Left ventricle myocardium superior (tissue), 1 donor: Measurements from ENCODE around the gene SGCG. TPM values are rescaled to one million over a fixed set of nuclear protein-coding genes. Genes with fewer than 3 reads are reported as not detected.
"Not testable (repeated sequence)": the region's sequence is repeated elsewhere in the genome, so short reads cannot be mapped to it uniquely, and the experiment has no call there.

ENCODE experiments used
- ATAC-seq: fragments of 200-7000 bp; cut with Tn5 transposase; one replicate; pipeline ENCODE4 v1.9.1; 2020; ENCODE audit warnings: mild to moderate bottlenecking, moderate library complexity
- DNase-seq: peaks from one replicate; pipeline ENCODE4 v3.0.0-alpha.2; 2020
- intact Hi-C: fragments of 100-400 bp; cut with micrococcal nuclease; formaldehyde crosslinking; loops from one replicate; pipeline ENCODE4 v1.11.0; 2022
- long read RNA-seq: library from polyadenylated mRNA; unstranded; transcript quantifications from one replicate; pipeline ENCODE4 v2.0.0, GENCODE V29; 2021
- total RNA-seq: library from RNA; stranded (reverse); fragmentation: NEBNext Ultra II Directional; extraction: Animal tissue kit (Norgen Biotek cat#: 25700); gene quantifications from one replicate; pipeline ENCODE4 v1.2.1, GENCODE V29; 2021
- donor health status: DM: no; HTN: yes; CAD: no; lungs with severe emphysema.

SGCG gene, protein sequence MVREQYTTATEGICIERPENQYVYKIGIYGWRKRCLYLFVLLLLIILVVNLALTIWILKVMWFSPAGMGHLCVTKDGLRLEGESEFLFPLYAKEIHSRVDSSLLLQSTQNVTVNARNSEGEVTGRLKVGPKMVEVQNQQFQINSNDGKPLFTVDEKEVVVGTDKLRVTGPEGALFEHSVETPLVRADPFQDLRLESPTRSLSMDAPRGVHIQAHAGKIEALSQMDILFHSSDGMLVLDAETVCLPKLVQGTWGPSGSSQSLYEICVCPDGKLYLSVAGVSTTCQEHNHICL
- total RNA-seq = 80.2 TPM
- long read RNA-seq, transcript SGCG-201 (8 exons, 1,624 nt) = major isoform, 64 of 109 reads
- long read RNA-seq, partial matches to known transcripts = 11 of 109 reads
- long read RNA-seq, other reads (novel, unspliced or antisense) = 34 of 109 reads

DNA sequence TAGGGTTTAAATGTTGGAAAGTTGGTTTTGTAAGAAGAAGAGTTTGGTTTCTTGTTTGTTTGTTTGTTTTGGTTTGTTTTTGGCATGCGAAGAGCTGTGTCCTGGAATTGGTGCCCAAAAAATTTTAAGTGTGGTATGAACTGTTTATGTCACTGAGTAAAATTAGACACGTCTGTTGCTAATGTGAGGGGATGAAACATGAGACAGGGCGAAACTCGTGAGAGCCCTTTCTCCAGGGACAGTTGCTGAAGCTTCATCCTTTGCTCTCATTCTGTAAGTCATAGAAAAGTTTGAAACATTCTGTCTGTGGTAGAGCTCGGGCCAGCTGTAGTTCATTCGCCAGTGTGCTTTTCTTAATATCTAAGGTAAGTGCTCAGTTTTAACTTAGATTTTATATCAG is at the start of gene SGCG:
TSS of gene SGCG (plus strand) at position 269 of the 400 bp plus-strand sequence. CDS start 22,716 bp downstream, outside the sequence.
- intact Hi-C loops = no loop called here
- ATAC-seq (peak; percentile 77), DNase-seq (no peak)

DNA sequence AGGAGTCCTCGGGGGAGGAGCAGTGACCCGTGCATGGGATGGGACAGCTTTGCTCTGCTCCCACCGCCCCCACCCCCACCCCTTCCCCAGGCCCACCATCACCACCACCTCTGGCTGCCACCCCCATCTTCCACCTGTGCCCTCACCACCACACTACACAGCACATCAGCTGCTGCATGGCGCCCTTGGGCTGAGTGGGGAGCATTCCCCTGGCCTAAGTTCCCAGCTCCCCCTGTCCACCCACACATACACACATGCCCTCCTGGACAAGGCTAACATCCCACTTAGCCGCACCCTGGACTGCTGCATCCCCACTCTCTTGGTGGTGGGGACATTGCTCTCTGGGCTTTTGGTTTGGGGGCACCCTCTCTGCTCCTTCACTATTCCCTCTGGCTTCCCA is 46.2 kb upstream of the SGCG start:
- DNase-seq (no peak), ATAC-seq (no peak)
- intact Hi-C loops = no loop called here

DNA sequence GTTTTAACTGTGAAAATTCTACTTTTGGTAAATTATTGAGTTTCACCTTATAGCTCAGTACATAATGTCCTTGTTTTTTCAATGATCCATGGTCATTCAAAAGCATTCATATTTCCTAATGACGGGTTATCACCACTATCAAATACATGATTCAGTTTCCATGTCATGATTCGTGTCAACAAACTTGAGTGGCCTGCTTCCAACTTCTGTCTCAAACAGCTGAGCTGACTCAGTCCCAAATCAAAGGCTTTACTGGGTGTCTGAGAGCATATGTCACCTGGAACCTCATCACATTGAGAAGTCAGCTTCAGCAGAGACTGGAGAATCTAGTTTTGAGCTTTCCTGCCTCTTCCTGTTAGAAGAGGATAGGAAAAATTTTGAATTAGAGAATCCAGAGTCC is 40.3 kb upstream of the SGCG start:
- no peak for ATAC-seq
- no peak for DNase-seq
- intact Hi-C loops = no loop called here

DNA sequence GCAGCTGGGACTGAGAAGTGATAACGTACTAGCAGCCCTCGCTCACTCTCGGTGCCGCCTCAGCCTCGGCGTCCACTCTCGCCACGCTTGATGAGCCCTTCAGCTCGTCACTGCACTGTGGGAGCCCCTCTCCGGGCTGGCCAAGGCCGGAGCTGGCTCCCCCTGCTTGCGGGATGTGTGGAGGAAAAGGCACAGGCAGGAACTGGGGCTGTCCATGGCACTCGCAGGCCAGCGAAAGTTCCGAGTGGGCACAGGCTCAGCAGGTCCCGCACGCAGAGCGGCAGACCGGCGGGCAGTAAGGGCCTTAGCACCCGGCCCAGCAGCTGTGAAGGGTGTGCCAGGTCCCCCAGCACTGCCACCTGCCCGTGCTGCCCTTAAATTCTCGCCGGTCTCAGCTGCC is 38.8 kb upstream of the SGCG start:
- no peak for ATAC-seq
- intact Hi-C loops = no loop called here
- no peak for DNase-seq

DNA sequence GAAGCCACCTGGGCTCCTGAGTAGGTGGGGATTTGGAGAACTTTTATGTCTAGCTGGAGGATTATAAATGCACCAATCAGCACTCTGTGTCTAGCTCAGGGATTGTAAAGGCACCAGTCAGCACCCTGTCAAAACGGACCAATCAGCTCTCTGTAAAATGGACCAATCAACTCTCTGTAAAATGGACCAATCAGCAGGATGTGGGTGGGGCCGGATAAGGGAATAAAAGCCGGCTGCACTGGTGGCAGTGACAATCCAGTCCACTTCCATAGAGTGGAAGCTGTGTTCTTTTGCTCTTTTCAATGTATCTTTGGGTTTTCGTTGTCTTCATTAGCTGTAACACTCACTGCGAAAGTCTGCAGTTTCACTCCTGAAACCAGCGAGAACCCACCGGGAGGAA is 38.2 kb upstream of the SGCG start:
- ATAC-seq, DNase-seq, intact Hi-C loops: not testable (repeated sequence)

DNA sequence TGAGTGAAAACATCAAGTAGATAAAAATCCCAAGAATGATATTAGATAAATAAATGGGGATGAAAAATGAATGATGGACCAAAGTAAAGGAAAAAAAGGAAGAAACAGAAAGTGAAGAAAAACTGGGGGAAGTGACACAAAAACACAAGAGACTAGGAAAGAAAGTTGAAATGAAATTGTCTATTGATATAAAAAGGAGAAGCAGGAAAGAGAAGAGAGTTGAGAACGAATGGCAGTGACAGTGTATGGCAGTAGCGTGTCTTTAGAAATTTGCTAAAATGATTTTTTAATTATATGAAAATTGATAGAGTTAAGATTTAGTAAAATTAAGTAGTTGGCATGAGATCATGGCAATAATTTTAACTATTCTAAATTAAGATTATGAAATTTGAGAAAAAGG is 36.3 kb upstream of the SGCG start:
- DNase-seq (no peak), ATAC-seq (no peak)
- intact Hi-C loops = no loop called here

DNA sequence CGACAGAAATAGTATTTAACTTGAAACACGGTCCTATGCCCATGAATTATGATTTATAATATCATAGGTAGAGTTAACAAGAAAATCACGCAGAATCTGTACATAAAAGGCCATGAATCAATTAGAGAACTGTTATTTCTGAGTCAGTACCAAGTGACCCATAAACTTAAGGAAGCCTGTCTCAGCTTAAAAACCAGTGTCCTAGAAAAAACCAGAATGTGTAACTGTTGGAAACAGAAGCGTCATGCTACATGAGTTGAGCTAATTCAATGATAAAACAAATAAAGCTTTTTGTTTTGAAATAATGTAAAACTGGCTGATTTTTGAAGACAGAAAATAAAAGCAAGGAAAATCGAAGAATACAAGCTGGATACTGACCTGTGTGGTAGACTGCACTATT is 34.8 kb upstream of the SGCG start:
- ATAC-seq = no peak
- intact Hi-C loops = no loop called here
- no peak for DNase-seq

DNA sequence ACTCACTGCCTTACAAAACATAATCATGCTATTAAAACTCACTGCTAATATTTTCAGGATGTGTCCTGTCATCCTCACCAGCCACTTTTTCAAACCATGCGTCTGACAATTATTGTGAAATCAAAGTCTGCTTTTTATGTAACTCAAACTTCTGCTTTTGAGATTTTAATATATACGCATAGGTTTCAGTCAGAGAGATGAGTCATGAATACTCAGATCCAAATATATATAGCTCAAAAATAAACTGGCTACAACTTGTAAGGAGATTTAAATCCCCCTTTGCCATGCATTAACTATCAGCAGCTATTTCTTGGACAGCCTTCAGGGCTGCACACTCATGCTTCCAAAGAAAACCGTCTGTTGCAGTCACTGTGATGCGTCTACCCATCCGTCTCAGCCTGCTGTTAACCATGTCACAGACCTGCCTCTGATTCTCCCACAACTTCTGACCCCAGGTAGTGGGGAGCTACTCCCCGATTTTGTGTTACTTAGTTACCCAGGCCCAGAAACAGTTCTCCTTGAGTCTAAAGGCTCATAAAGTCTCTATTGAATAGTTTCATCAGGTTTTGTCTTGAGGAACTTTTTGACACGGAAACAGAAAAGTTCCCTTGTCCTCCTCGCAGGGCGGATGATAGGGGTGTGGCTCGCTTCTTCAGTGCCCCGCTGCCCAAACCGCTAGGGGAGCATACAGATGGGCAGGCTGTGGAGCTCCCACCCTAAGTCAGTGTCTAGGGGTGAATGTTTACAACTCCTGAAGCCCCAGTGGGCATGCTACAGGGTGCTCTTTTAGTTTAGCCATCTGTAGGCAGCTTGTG is 33.8 kb upstream of the SGCG start:
- ATAC-seq = no peak
- DNase-seq = no peak
- intact Hi-C loops = no loop called here

DNA sequence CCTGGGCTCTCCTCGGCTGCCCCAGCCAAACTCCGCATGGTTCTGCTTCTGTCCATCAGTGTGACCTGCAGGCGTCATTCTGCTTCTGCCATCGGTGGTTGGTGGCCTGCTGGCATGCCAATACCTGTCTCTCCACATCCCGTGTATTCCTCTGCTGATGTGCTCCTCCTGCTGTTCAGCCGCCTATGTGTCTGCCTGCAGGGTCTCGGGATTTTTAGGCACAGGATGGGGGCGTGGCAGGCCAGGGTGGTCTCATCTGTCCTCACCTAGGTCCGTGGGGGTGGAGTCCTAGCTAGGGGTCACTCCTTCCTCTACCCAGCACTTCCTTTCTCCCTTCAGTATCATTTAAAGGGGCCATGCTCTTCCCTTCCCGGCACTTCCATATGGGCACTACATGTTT is 33.0 kb upstream of the SGCG start:
- ATAC-seq = no peak
- intact Hi-C loops = no loop called here
- DNase-seq = no peak

DNA sequence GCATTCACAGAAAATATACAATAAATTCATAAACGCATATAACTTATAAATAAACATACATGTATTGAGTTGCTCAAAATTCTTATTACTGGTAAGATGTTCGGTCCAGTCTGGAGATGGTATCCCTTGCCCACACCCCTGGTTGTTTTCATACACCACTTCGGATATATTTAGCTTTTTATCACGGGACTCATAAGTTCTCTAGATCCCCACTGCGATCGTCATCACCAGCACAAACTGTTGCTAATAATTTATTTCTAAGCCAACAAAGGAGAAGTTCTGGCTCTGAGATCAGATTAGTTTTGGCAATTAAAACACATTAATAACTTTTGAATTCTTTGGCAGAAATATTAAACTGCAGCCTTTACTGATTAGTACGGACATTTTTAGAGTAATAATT is 23.0 kb upstream of the SGCG start:
- no peak for ATAC-seq
- no peak for DNase-seq
- intact Hi-C loops = no loop called here

DNA sequence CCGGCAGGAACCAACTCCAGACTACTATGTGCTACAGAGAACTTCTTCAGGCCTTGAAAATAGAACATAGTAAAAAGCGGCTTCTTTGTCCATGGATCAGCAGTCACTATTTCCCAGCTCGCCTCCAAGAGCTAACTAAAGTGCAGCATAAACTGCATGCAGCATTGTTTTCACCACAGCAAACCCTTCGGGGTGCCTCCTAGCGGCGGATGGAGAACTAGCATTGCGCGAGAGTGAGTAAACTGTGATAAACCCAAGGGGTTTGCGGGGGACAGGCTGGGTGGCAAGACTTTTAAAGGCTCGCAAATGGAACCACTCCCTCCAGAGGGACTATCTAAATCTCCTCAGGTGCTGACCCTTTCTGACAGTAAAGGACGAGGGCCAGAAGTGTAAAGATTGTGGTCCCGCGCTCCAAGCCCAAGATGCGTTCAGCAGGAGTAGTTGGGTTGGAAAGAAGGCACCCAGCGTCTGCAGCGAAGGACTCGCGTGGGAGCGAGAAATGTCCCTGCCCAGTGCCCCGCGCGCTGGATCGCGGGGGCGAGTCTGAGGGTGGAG is 21.5 kb upstream of the SGCG start:
- peak; percentile 81 for ATAC-seq

DNA sequence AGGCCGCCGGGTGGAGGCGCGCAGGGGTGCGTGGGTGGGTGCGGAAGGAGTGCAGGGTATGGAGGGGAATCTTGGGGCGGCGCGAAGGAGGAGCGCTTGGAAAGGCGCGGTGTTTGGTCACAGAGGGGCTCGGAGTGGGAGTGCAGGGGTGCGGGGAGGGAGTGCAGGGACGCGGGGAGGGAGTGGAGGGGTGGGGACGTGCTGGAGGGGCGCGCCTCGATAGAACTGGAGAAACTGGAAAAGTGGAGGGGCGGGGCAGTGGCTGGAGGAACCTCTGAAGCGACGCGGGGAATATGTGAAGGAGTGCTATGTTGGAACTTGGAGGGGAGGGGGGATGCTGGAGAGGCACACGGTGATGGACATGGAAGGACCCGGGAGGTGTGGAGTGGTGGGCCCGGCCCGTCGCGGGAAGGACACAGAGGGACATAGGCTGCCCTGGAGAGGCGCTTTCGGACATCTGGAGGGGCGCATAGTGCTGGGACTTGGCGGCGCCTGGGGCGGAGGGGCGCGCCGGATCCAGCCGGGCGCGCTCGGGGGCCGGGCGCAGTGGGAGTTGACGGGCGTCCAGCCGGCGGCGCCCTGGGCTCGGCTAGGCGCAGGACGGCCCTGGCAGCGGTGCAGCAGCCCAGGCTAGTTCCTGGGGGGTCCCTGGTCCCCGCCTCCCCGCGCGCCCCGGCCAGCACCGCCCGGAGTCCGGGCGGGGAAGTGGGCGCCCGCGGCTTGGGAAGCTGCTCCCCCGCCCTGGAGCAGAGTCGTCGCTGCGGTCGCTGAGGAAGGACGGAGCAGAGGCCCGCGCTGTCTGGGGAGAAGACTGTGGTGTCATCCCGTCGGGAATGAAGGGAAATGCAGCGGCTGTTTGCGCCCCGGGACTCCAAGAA is 20.8 kb upstream of the SGCG start:
- DNase-seq (no peak), ATAC-seq (peak; percentile 69)
- intact Hi-C loops = no loop called here

More for the DNA sequence above, 21.5 kb upstream of the SGCG start:
- intact Hi-C loops = no loop called here
- DNase-seq = peak; percentile 48

DNA sequence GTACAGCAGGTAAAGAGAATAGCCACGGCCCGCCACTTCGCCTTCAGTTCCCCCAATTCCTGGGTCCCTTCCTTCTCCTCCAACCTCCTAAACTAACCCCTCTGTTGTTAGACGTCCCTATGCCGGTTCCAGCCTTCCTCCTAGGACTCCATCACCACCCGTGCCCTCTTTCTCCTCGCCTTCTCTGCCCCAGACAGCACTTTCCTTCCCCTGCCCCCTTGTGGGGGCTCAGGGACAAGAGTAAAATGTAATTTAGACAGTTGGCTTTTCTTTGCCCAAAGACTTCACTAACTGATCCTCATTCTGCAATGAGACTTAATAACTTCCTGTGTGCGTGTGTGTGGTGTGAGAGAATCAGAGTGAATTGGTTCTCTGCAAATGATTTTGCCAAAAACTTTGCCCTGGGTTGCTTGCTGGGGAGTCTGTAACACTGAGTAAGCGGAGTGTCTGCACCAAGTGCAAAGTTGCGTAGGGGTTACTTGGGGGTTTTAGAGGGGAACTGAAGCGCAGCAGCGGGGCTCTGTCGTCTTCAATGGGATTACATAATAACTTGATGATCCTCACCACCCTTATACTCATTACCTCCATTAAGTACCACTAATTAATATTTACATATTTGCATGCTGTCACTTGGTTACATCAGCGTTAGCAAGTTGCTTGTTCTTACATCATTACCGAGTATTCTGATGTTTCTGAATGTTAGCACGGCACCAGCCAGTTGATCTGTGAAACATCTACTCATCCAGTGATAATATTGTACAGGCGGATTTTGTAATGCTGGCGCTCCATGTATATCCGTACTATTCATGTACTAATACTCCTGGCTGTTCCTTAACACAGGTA is 19.9 kb upstream of the SGCG start:
- intact Hi-C loops = no loop called here
- ATAC-seq = peak; percentile 23

DNA sequence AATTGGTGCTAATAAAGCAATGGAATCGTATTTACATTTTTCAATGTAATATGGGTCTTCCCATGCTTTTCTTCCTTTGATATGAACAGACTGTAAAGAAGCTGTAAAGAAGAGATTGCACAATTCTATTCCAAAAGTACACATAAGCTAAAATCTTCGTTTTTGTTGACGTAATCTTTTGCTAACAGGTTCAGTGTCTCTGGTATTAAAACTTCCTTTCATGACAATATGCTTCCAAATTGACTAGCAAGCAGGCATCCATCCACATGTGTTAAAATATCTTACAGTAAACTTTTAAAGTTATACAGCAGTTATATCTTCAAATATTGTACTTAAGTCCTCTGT is 19.3 kb upstream of the SGCG start:
- DNase-seq (no peak), ATAC-seq (no peak)
- intact Hi-C loops = no loop called here

More for the DNA sequence above, 19.9 kb upstream of the SGCG start:
- no peak for DNase-seq

DNA sequence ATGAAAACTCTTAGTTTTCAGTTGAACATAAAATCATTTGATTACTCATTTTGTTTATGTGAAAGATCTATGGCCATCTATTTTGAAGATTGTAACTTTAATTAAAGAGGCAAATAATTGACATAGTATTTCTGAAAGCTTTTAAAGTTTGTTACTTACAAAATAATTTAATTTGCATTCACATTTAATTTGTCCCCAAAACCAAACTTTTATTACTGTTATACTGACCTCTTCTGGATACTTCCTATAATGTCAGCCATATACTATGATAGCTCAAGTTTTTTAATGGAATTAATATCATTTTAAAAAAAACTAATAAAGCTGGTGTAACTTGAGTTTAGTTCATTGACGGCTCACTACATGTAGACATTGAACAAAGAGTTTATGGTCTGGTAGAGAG is 4.9 kb upstream of the SGCG start:
- intact Hi-C loops = no loop called here
- ATAC-seq (no peak), DNase-seq (no peak)

DNA sequence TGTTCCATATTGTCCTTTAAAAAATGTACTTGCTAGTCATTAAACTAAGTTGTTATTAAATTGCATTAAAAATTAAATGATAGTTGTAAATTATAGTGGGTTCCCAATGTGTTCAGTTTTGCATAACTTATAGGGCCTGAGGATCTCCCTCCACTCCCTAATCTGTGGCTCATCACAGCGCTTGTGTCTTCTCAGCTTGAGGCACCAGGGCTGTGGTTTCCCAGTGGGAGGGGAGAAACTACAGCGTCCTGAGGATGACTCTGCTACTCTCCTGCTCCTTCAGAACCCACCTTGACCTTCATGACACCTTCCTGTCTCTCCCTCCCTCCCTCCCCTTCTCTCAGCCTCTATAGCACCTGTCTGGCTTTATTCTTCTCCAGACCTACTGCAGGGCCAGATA is 1.4 kb downstream of the SGCG start:
- DNase-seq (no peak), ATAC-seq (peak; percentile 20)
- intact Hi-C loops = no loop called here

DNA sequence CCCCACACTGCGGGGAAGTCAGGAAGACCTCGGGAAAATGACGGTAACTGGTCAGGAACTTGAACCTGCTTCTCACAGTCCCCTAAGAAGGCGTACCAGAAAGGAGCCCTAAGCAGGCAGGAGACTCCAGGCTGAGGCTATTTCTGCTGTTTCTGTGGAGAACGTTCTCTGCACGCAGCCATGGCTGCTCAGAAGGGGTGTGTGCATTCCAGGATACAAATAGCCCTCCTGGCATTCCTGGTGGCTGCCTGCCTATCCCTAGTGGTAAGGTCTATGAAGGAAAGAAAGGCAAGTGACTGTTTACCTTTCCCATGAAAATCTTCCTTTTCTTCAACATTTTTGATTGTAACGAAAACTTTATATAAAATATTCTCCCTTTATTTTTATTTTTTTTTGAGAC is 2.5 kb downstream of the SGCG start:
- DNase-seq = peak; percentile 67
- ATAC-seq = peak; percentile 89

DNA sequence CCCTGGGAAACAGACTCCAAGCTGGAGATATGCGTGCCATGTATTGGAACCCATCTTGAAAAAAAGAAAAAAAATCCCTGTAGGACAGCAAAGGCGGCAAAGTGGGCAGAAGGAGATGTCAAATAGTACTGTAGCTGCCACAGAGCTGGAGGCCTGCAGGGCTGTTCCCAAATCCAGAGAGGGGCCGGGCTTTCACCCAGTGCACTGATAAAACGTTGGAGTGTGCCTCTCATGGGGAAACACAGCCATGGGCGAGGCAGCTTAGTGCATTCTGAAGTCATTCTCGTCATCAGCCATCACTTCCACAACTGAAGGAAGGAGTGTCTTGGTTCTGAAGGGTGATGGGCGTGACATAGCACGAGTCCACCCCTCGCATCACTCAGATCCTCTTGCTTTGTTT is 4.8 kb downstream of the SGCG start:
- DNase-seq = peak; percentile 39
- intact Hi-C loops = no loop called here
- peak; percentile 62 for ATAC-seq

More for the DNA sequence above, 2.5 kb downstream of the SGCG start:
- intact Hi-C loops = no loop called here
